Adrenal gland (tissue), 12 donors: Measurements from ENCODE around the gene DNAL4. TPM values are rescaled to one million over a fixed set of nuclear protein-coding genes. Genes with fewer than 3 reads are reported as not detected.

Experiments
- DNase-seq, 7 donors: peaks; one replicate each; pipeline ENCODE4 v3.0.0-alpha.2; 2019 to 2020
- H3K27ac ChIP-seq, 5 donors: fragments of 200-600 bp; sonication (generic) in 4 of 5; 1 replicate in 3 of 5; 2 replicates in 2 of 5; pipeline versions ENCODE4 v1.5.1 to v1.8.0; 2016 to 2020; ENCODE audit warnings: mild to moderate bottlenecking in 1 of 5
- H3K27me3 ChIP-seq: fragments of 200-600 bp; 2 replicates; pipeline ENCODE4 v1.8.0; 2021
- H3K36me3 ChIP-seq, 2 donors: fragments of 200-600 bp; replicated peaks in 1 of 2; 1 replicate in 1 of 2; 2 replicates in 1 of 2; pipeline versions ENCODE4 v1.5.1 to v1.8.0; 2018 to 2022
- H3K4me1 ChIP-seq, 2 donors: fragments of 200-600 bp; replicated peaks in 1 of 2; 1 replicate in 1 of 2; 2 replicates in 1 of 2; pipeline versions ENCODE4 v1.5.1 to v1.8.0; 2018 to 2021
- H3K4me3 ChIP-seq, 4 donors: fragments of 200-600 bp; sonication (generic) in 3 of 4; one replicate each; pipeline ENCODE4 v1.5.1; 2016 to 2018
- H3K9me3 ChIP-seq, 3 donors: fragments of 200-600 bp; sonication (generic) in 1 of 3; replicated peaks in 1 of 3; 1 replicate in 2 of 3; 2 replicates in 1 of 3; pipeline versions ENCODE4 v1.5.1 to v1.8.0; 2016 to 2021
- CTCF ChIP-seq, 6 experiments: fragments of 450-650 bp in 4 of 6; fragments of 200-600 bp in 2 of 6; sonication (generic) in 1 of 6; IDR thresholded peaks; 1 replicate in 5 of 6; 2 replicates in 1 of 6; pipeline versions ENCODE4 v1.5.1 to v1.8.0; 2016 to 2021; ENCODE audit warnings: antibody characterized with exemption in 6 of 6, mild to moderate bottlenecking in 2 of 6, moderate library complexity in 1 of 6
- POLR2A ChIP-seq, 2 donors: fragments of 450-650 bp; IDR thresholded peaks; one replicate each; pipeline ENCODE4 v1.6.1; 2017; ENCODE audit warnings: antibody characterized with exemption in 2 of 2, mild to moderate bottlenecking in 2 of 2, moderate library complexity in 1 of 2
- WGBS, 4 donors: extraction: QIAGEN DNeasy Blood & Tissue Kit in 2 of 4; methylation state at CpG; one replicate each; pipeline versions ENCODE4 v1.1.5 to v1.1.7; 2013 to 2017; 5-methylcytosine and 5-hydroxymethylcytosine counted together
- intact Hi-C, 2 donors: fragments of 100-400 bp; cut with DNase I; formaldehyde crosslinking; loops; one replicate each; pipeline versions ENCODE4 v1.14.1 to v1.15.0; 2022 to 2023
- polyA plus RNA-seq, 3 donors: library from polyadenylated mRNA; stranded (reverse); fragments of 200-250 nt in 2 of 3; fragments of 350-450 nt in 1 of 3; fragmentation: Illumina TruSeq in 1 of 3; extraction: RNeasy Lipid Tissue Mini Kit (QIAGEN cat#74804) in 1 of 3; gene quantifications; one replicate each; pipeline ENCODE4 v1.2.3, GENCODE V29; 2013 to 2014
- total RNA-seq, 9 donors: library from RNA; depleted of rRNA in 4 of 9; stranded (reverse); fragments of >200 nt in 4 of 9; fragments of 120-200 nt in 1 of 9; fragmentation: NEBNext Ultra II Directional in 1 of 9; extraction: Animal tissue kit (Norgen Biotek cat#: 25700) in 1 of 9; gene quantifications; one replicate each; pipeline versions ENCODE4 v1.1.0 to v1.2.4, GENCODE V29; 2013 to 2023
- donor health status: healthy with polysubstance abuse.
- donor health status: Bipolar disorder and iron deficiency.
- donor health status: DM: yes; HTN: yes; CAD: no.
- donor health status: DM: no; HTN: no; CAD: no.
- donor health status: DM: no; HTN: no; CAD: no.
- donor health status: DM: yes; HTN: yes; CAD: no.

Gene DNAL4
- total and polyA plus RNA-seq, 12 donors, result 11.8 to 29.8 (median 19.1) TPM

GRCh38 chr22:38830026-38830844, 36.3 kb upstream of the DNAL4 start:
- Histone ChIP-seq H3K4me3 (no peak overlapping the region), H3K36me3 (no peaks in the 10 kb centered on the region), H3K4me1 (no peaks in the 10 kb centered on the region), H3K27me3 (no peaks in the 10 kb centered on the region), H3K27ac (no peak overlapping the region), H3K9me3 (no peaks in the 10 kb centered on the region)
- WGBS, 4 donors, result 86 to 95% (median 93%) methylated on average over 12 to 17 of the region's 17 CpGs
- no peak for DNase-seq
- TF ChIP-seq CTCF (IDR thresholded peaks at IDR 0.05) (no peak), POLR2A (IDR thresholded peaks at IDR 0.05) (no peak)
- intact Hi-C loops, result no loop called here

GRCh38 chr22:38829485-38829884, 35.5 kb upstream of the DNAL4 start:
- TF ChIP-seq POLR2A (IDR thresholded peaks at IDR 0.05), result no peak
- no peak for TF ChIP-seq CTCF (IDR thresholded peaks at IDR 0.05)
- no peak for DNase-seq
- intact Hi-C loops, result no loop called here

GRCh38 chr22:38828616-38829205, 34.8 kb upstream of the DNAL4 start:
- H3K36me3 ChIP-seq, result no peaks in the 10 kb centered on the region
- intact Hi-C loops, result no loop called here
- no peak for DNase-seq
- H3K9me3 ChIP-seq, result no peaks in the 10 kb centered on the region
- H3K27ac ChIP-seq, result no peak overlapping the region
- H3K27me3 ChIP-seq, result no peaks in the 10 kb centered on the region
- no peak overlapping the region for H3K4me3 ChIP-seq
- TF ChIP-seq POLR2A (IDR thresholded peaks at IDR 0.05) (no peak), CTCF (IDR thresholded peaks at IDR 0.05) (no peak)
- WGBS, 4 donors, result 70 to 88% (median 85%) methylated on average over 4 to 10 of the region's 10 CpGs
- H3K4me1 ChIP-seq, result no peaks in the 10 kb centered on the region

More at GRCh38 chr22:38829485-38829884, 35.5 kb upstream of the DNAL4 start:
- H3K27ac ChIP-seq, result no peak overlapping the region
- H3K4me1 ChIP-seq, result no peaks in the 10 kb centered on the region
- H3K9me3 ChIP-seq, result no peaks in the 10 kb centered on the region
- WGBS, 4 donors, result 85 to 94% (median 92%) methylated on average over 4 of the region's 4 CpGs
- no peaks in the 10 kb centered on the region for H3K36me3 ChIP-seq
- H3K27me3 ChIP-seq, result no peaks in the 10 kb centered on the region
- no peak overlapping the region for H3K4me3 ChIP-seq

- intact Hi-C loops, result no loop called here
These were observed 34.2 kb upstream of the DNAL4 start for GRCh38 chr22:38828191-38828590.

More at GRCh38 chr22:38828191-38828590, 34.2 kb upstream of the DNAL4 start:
- no peaks in the 10 kb centered on the region for H3K4me1 ChIP-seq
- no peaks in the 10 kb centered on the region for H3K27me3 ChIP-seq
- H3K9me3 ChIP-seq, result no peaks in the 10 kb centered on the region
- no peak overlapping the region for H3K27ac ChIP-seq
- no peak for TF ChIP-seq CTCF (IDR thresholded peaks at IDR 0.05)
- no peak for TF ChIP-seq POLR2A (IDR thresholded peaks at IDR 0.05)
- H3K4me3 ChIP-seq, result no peak overlapping the region
- H3K36me3 ChIP-seq, result no peaks in the 10 kb centered on the region
- no peak for DNase-seq
- 76 to 87% (median 81%) methylated on average over 10 to 11 of the region's 11 CpGs for WGBS, 4 donors
